GM19328 (cell line): ENCODE results near the gene F5.

ENCODE experiments used
- ATAC-seq: cut with Tn5 transposase; IDR thresholded peaks from one replicate; pipeline ENCODE4 v1.9.1; 2021; ENCODE audit warnings: mild to moderate bottlenecking, moderate library complexity; ENCODE audit not compliant: unreplicated experiment

The F5 gene

GRCh38 chr1:169484101-169484500, 102.2 kb downstream of the F5 start:
- ATAC-seq, result no peak

DNA sequence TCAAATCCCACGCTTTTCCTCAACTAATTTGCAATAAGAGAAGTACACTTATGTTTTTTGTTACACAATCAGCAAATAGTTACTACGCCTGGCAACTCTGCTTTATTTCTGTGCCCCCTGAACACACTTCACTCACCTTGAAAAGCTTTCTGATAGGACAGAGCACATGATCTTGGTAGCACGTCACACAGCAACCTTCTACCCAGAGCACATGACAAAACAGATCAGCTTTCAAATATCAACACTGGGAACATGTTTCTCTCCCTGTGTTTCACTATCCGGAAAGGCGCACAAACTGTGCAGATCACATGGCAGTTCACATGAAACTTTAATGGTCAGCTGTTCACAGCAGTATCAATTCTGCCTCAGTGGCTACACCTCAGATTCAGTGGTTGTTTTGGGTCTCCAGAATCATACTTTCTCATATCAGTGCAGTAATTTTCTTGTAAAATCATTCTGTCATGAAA, 102.7 kb downstream of the F5 start:
- no peak for ATAC-seq

GRCh38 chr1:169479363-169480066, 106.8 kb downstream of the F5 start:
- no peak for ATAC-seq

DNA sequence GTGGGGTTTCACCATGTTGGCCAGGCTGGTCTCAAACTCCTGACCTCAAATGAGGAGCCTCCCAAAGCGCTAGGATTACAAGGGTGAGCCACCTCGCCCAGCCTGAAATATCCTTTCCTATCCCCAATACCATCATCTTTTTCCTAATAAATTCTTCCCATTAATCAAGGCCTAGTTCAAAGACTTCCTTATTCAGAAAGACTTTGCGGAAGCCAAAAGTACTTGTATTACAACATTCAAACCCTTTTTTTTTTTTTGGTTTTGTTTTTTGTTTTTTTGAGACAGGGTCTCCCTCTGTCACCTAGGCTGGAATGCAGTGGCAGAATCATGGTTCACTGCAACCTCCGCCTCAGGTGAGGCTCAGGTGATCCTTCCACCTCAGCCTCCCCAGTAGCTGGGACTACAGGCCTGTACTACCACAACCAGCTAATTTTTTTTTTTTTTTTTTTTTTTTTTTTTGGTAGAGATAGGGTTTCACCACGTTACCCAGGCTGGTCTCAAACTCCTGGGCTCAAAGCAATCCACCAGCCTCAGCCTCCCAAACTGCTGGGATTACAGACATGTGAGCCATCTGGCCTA, 108.1 kb downstream of the F5 start:
- ATAC-seq, result no peak

GRCh38 chr1:169475806-169476387, 110.4 kb downstream of the F5 start:
- no peak for ATAC-seq

DNA sequence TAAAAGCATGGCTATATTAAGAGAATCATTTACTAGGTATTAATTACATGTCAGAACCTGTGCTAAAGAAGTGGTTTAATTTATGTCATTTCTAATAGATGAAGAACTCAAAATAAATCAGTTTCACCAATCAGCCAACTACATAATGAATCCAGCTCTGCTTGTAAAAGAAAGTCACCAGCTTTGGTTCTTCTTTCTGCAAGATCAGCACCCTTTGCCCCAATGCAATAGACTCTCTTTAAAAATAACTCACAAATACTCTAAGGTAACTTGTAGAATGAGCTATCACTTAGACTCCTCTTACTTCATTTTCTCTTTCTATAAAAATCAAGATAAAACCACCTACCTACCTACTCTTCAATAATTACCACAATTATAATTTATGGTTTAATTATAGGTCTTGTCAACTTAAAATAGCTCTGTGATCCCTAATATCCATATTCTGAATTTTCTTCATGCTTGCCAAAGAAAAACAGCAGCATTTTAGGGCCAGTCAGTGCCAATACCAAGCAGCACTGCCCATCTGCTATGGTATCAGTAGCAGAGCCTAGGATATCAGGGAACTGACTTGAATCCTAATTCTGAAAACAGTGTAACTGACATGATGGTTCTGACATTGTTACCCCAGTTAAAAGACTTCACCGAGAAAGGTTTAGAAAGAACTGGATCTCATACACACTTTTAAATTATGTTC, 111.8 kb downstream of the F5 start:
- ATAC-seq, result no peak

DNA sequence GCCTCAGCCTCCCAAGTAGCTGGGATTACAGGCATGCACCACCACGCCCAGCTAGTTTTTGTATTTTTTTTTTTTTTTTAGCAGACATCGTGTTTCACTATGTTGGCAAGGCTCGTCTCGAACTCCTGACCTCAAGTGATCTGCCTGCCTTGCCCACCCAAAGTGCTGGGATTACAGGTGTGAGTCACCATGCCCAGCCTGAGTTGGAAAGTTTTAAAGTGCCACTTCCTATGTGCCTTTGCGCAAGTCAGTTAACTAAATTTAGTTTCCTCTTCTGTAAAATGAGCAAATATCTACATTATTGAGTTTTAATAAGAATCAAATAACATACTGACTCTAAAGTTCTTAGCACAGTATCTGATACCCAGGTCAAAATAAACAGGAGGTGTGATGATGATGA, 112.9 kb downstream of the F5 start:
- no peak for ATAC-seq

GRCh38 chr1:169472738-169473137, 113.5 kb downstream of the F5 start:
- no peak for ATAC-seq

GRCh38 chr1:169468982-169469381, 117.3 kb downstream of the F5 start:
- ATAC-seq, result no peak

- no peak for ATAC-seq
Observed at GRCh38 chr1:169466259-169467230, 119.7 kb downstream of the F5 start.

GRCh38 chr1:169465281-169465680, 121.0 kb downstream of the F5 start:
- no peak for ATAC-seq
